SJSA1 (cell line): Measurements from ENCODE around the gene PTPN12. TPM values are rescaled to one million over a fixed set of nuclear protein-coding genes. Genes with fewer than 3 reads are reported as not detected.

Experiments
- DNase-seq, 2 experiments: peaks; one replicate each; pipeline ENCODE4 v3.0.0-alpha.2; 2015 to 2020; ENCODE audit warnings: low spot score in 2 of 2, low read depth in 1 of 2
- H3K27ac ChIP-seq: fragments of 250-450 bp; sonication (Bioruptor Pico); 2 replicates; pipeline ENCODE4 v1.5.1; 2020; ENCODE audit warnings: mild to moderate bottlenecking, moderate library complexity
- H3K27me3 ChIP-seq: fragments of 250-450 bp; sonication (Bioruptor Pico); replicated peaks from 2 replicates; pipeline ENCODE4 v1.5.1; 2020; ENCODE audit warnings: mild to moderate bottlenecking, moderate library complexity
- H3K36me3 ChIP-seq: fragments of 250-450 bp; sonication (Bioruptor Pico); 2 replicates; pipeline ENCODE4 v1.5.1; 2020; ENCODE audit warnings: mild to moderate bottlenecking
- H3K4me1 ChIP-seq: fragments of 250-450 bp; sonication (Bioruptor Pico); replicated peaks from 2 replicates; pipeline ENCODE4 v1.6.1; 2021; ENCODE audit warnings: mild to moderate bottlenecking
- H3K4me3 ChIP-seq: fragments of 250-450 bp; sonication (Bioruptor Pico); 2 replicates; pipeline ENCODE4 v1.5.1; 2020; ENCODE audit warnings: mild to moderate bottlenecking
- H3K9me3 ChIP-seq: fragments of 250-450 bp; sonication (Bioruptor Pico); replicated peaks from 2 replicates; pipeline ENCODE4 v1.5.1; 2020; ENCODE audit warnings: mild to moderate bottlenecking
- total RNA-seq: library from RNA; depleted of rRNA; stranded (reverse); fragments of >200 nt; shearing (Covaris generic); gene quantifications from 2 replicates; pipeline ENCODE4 v1.2.3, GENCODE V29; 2014

PTPN12 gene
- total RNA-seq, 1 experiment from 2014 or later, result 34.8 TPM

DNA sequence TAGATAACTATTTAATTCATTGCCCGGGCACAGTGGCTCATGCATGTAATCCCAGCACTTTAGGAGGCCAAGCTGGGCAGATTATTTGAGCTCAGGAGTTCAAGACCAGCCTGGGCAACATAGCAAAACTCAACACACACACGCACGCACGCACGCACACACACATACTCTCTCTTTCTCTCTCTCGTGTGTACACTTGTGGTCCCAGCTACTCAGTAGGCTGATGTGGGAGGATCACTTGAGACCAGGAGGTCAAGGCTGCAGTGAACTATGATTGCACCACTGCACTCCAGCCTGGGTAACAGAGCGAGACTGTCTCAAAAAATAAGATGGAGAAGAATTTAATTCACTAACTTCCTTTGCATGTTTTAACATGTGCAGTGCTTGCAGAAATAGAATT lies 38.1 kb downstream of the PTPN12 start:
- no peaks in the 10 kb centered on the region for H3K27me3 ChIP-seq
- H3K4me1 ChIP-seq, result peaks cover 7% of the 10 kb centered on the region
- no peaks in the 10 kb centered on the region for H3K9me3 ChIP-seq
- no peak for DNase-seq
- H3K27ac ChIP-seq, result no peak overlapping the region
- no peak overlapping the region for H3K4me3 ChIP-seq
- H3K36me3 ChIP-seq, result peaks cover 62% of the 10 kb centered on the region

GRCh38 chr7:77576856-77577255 lies 39.8 kb downstream of the PTPN12 start:
- Histone ChIP-seq H3K36me3 (peaks cover 53% of the 10 kb centered on the region), H3K4me1 (no peaks in the 10 kb centered on the region), H3K9me3 (no peaks in the 10 kb centered on the region), H3K4me3 (no peak overlapping the region), H3K27ac (no peak overlapping the region), H3K27me3 (no peaks in the 10 kb centered on the region)
- DNase-seq, result no peak

DNA sequence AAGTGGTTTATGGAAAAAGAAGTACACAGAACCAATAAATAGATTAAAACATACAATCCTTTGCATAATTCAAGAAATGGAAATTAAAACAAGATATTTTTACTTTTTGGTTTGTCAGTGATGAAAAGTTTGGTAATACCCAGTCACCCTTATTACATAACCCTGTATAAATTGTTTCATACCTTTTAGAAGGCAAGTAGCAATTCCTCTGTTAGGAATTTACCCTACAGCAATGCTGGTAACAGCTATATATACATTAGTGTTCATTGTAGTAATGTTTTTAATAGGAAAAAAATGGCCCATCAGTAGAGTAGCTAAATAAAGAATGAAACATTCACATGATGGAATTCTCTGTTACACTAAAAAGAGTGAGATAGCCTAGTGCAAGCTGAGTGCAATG lies 42.7 kb downstream of the PTPN12 start:
- no peaks in the 10 kb centered on the region for H3K4me1 ChIP-seq
- H3K36me3 ChIP-seq, result peaks cover 43% of the 10 kb centered on the region
- no peaks in the 10 kb centered on the region for H3K27me3 ChIP-seq
- DNase-seq, result no peak
- no peaks in the 10 kb centered on the region for H3K9me3 ChIP-seq
- H3K27ac ChIP-seq, result no peak overlapping the region
- H3K4me3 ChIP-seq, result no peak overlapping the region

DNA sequence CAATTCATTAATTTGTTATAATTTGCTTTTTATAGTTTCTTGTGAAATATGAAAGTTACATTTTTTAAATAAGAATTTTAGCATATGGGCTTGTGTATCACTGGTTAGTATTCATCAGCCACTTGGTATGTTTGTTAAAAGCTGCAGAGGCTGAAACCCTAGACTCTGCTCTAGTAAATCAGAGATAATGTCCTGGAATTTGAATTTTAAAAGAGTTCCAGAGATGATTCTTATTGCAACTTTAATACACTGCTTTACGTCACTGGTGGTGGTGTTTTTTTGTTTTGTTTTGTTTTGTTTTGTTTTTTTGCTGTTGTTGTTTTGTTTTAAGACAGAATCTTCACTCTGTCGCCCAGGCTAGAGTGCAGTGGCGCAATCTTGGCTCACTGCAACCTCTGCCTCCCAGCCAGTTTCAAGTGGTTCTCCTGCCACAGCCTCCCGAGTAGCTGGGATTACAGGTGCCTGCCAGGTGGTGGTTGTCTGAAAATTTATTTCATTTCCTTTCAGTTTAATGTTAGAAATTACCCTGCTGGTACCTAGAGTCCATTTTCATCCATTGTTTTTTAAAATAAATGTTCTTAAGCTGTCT lies 43.8 kb downstream of the PTPN12 start:
- no peak overlapping the region for H3K27ac ChIP-seq

GRCh38 chr7:77587272-77587671 lies 50.2 kb downstream of the PTPN12 start:
- no peaks in the 10 kb centered on the region for H3K27me3 ChIP-seq
- H3K4me3 ChIP-seq, result no peak overlapping the region
- peaks cover 61% of the 10 kb centered on the region for H3K36me3 ChIP-seq
- H3K4me1 ChIP-seq, result no peaks in the 10 kb centered on the region
- no peaks in the 10 kb centered on the region for H3K9me3 ChIP-seq
- no peak overlapping the region for H3K27ac ChIP-seq
- DNase-seq, result no peak

More for the DNA sequence above, 43.8 kb downstream of the PTPN12 start:
- no peaks in the 10 kb centered on the region for H3K9me3 ChIP-seq
- H3K4me3 ChIP-seq, result no peak overlapping the region
- H3K36me3 ChIP-seq, result peaks cover 41% of the 10 kb centered on the region
- no peaks in the 10 kb centered on the region for H3K4me1 ChIP-seq
- H3K27me3 ChIP-seq, result no peaks in the 10 kb centered on the region
- DNase-seq, result no peak

DNA sequence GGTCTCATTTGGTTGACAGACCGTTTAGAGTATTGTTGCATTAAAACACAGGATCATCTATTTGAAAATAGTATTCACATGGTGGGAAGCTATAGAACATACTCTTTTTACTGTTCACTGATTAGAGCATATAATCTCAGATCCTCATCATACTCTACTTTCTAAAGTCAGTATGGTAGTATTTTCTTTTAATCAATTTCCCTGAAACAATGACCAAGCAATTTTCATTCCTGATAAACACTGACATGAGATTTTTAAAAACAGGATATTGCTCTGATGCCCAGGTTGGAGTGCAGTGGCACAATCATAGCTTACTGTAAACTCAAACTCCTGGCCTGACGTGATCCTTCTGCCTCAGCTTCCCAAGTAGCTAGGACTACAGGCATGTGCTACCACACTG lies 63.9 kb downstream of the PTPN12 start:
- no peaks in the 10 kb centered on the region for H3K4me1 ChIP-seq
- peaks cover 65% of the 10 kb centered on the region for H3K36me3 ChIP-seq
- DNase-seq, result no peak
- no peaks in the 10 kb centered on the region for H3K9me3 ChIP-seq
- H3K4me3 ChIP-seq, result no peak overlapping the region
- H3K27me3 ChIP-seq, result no peaks in the 10 kb centered on the region
- no peak overlapping the region for H3K27ac ChIP-seq

GRCh38 chr7:77606562-77606961 lies 69.5 kb downstream of the PTPN12 start:
- no peak for DNase-seq
- peaks cover 62% of the 10 kb centered on the region for H3K36me3 ChIP-seq
- H3K9me3 ChIP-seq, result no peaks in the 10 kb centered on the region
- H3K4me3 ChIP-seq, result no peak overlapping the region
- H3K4me1 ChIP-seq, result no peaks in the 10 kb centered on the region
- H3K27ac ChIP-seq, result no peak overlapping the region
- no peaks in the 10 kb centered on the region for H3K27me3 ChIP-seq

GRCh38 chr7:77619314-77619713 lies 82.2 kb downstream of the PTPN12 start:
- H3K4me1 ChIP-seq, result no peaks in the 10 kb centered on the region
- no peaks in the 10 kb centered on the region for H3K9me3 ChIP-seq
- no peak overlapping the region for H3K4me3 ChIP-seq
- H3K27ac ChIP-seq, result no peak overlapping the region
- no peaks in the 10 kb centered on the region for H3K27me3 ChIP-seq
- no peak for DNase-seq
- H3K36me3 ChIP-seq, result peaks cover 75% of the 10 kb centered on the region

DNA sequence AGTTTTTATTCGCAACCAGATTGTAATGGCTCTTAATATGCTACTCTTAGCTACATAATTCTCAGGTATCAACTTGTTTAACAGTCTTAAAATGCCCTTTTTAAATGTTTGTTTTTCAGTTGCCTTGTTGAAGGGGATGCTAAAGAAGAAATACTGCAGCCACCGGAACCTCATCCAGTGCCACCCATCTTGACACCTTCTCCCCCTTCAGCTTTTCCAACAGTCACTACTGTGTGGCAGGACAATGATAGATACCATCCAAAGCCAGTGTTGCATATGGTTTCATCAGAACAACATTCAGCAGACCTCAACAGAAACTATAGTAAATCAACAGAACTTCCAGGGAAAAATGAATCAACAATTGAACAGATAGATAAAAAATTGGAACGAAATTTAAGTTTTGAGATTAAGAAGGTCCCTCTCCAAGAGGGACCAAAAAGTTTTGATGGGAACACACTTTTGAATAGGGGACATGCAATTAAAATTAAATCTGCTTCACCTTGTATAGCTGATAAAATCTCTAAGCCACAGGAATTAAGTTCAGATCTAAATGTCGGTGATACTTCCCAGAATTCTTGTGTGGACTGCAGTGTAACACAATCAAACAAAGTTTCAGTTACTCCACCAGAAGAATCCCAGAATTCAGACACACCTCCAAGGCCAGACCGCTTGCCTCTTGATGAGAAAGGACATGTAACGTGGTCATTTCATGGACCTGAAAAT lies 89.7 kb downstream of the PTPN12 start:
- Histone ChIP-seq H3K9me3 (no peaks in the 10 kb centered on the region), H3K27me3 (no peaks in the 10 kb centered on the region), H3K4me3 (no peak overlapping the region), H3K27ac (no peak overlapping the region), H3K4me1 (0 out of 2 replicates have a peak, but pooled peaks cover 3% of the 10 kb centered on the region), H3K36me3 (peaks cover 77% of the 10 kb centered on the region)
- DNase-seq, result no peak

GRCh38 chr7:77627309-77627676 lies 90.2 kb downstream of the PTPN12 start:
- peaks cover 76% of the 10 kb centered on the region for H3K36me3 ChIP-seq
- DNase-seq, result no peak
- no peaks in the 10 kb centered on the region for H3K27me3 ChIP-seq
- H3K4me3 ChIP-seq, result no peak overlapping the region
- no peaks in the 10 kb centered on the region for H3K9me3 ChIP-seq
- H3K4me1 ChIP-seq, result 0 out of 2 replicates have a peak, but pooled peaks cover 3% of the 10 kb centered on the region
- no peak overlapping the region for H3K27ac ChIP-seq

DNA sequence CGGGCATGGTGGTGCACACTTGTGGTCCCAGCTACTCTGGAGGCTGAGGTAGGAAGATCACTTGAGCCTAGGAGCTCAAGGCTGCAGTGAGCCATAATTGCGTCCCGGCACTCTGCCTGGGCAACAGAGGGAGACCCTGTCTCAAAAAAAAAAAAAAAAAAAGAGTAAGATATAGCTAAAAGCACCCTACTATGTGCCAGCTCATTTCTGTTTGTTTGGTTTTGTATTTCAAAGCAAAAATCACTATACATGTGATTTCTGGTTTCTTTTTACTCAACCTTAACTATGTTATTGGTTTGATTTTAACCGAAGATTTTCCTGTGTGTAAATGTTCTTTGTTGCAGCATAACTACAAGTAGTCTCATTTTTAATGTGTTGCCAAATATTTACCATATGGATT lies 92.7 kb downstream of the PTPN12 start:
- Histone ChIP-seq H3K27ac (no peak overlapping the region), H3K27me3 (no peaks in the 10 kb centered on the region), H3K36me3 (peaks cover 72% of the 10 kb centered on the region), H3K4me3 (no peak overlapping the region), H3K9me3 (no peaks in the 10 kb centered on the region), H3K4me1 (0 out of 2 replicates have a peak, but pooled peaks cover 3% of the 10 kb centered on the region)
- DNase-seq, result no peak

- Histone ChIP-seq H3K4me1 (0 out of 2 replicates have a peak, but pooled peaks cover 3% of the 10 kb centered on the region), H3K4me3 (no peak overlapping the region), H3K9me3 (no peaks in the 10 kb centered on the region), H3K36me3 (peaks cover 68% of the 10 kb centered on the region), H3K27me3 (no peaks in the 10 kb centered on the region), H3K27ac (no peak overlapping the region)
- DNase-seq, result no peak
Measured at GRCh38 chr7:77631820-77632219, 94.7 kb downstream of the PTPN12 start.

DNA sequence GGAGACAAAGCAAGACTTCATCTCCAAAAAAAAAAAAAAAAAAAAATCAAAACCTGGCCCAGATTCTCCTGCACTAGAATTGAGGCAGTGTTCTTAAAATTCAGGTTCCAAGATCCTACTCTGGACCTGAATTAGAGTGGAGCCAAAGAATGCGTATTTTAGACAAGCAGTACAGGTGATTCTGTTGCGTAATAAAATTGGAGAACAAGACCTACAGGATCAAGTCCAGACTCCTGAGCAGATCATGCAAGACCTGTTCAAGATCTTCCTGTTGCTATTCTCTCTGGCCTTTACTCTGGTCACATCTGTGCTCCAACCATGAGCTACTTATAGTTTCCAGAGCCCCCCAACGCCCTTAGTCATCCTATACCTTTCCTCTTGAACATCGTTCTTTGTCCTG lies 107.7 kb downstream of the PTPN12 start:
- Histone ChIP-seq H3K27me3 (no peaks in the 10 kb centered on the region), H3K4me1 (peaks cover 6% of the 10 kb centered on the region), H3K9me3 (no peaks in the 10 kb centered on the region), H3K27ac (no peak overlapping the region), H3K4me3 (no peak overlapping the region), H3K36me3 (peaks cover 60% of the 10 kb centered on the region)
- DNase-seq, result no peak

DNA sequence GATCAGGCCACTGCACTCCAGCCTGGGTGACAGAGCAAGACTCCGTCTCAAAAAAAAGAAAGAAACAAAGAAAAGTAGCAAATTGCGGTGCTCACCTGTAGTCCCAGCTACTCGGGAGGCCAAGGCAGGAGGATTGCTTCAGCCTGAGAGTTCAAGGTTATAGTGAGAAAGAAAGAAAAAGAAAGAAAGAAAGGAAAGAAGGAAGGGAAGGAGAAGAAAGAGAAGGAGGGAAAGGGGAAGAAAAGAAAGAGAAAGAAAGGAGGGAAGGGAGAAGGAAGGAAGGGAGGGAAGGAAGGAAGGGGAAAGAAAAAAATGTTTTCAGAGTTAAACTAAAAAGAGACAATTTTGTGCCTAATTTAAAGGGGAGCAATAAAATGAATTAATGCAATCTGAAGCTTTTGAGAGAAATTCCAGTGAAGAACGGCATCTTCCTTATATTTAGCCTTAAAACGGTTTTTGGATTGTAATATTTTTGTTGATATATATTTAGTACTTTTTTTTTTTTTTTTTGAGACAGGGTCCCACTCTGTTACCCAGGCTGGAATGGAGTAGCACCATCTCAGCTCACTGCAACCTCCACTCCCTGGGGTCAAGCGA lies 111.7 kb downstream of the PTPN12 start:
- H3K27ac ChIP-seq, result no peak overlapping the region
- H3K9me3 ChIP-seq, result no peaks in the 10 kb centered on the region
- no peak for DNase-seq
- H3K4me3 ChIP-seq, result no peak overlapping the region
- no peaks in the 10 kb centered on the region for H3K27me3 ChIP-seq
- H3K36me3 ChIP-seq, result peaks cover 32% of the 10 kb centered on the region
- H3K4me1 ChIP-seq, result peaks cover 11% of the 10 kb centered on the region
